GM08714 (cell line): Measurements from ENCODE around the gene ZNF565.

Experiments used
- H3K4me3 ChIP-seq: fragments of 200-500 bp; sonication (Bioruptor generic); 2 replicates; pipeline ENCODE4 v1.5.1; 2014; ENCODE audit warnings: mild to moderate bottlenecking, low read length, inconsistent platforms
- ZNF274 ChIP-seq: IDR thresholded peaks from 2 replicates; pipeline ENCODE4 v1.6.1; 2012; ENCODE audit warnings: mild to moderate bottlenecking, low read depth, low read length

ZNF565 gene

DNA sequence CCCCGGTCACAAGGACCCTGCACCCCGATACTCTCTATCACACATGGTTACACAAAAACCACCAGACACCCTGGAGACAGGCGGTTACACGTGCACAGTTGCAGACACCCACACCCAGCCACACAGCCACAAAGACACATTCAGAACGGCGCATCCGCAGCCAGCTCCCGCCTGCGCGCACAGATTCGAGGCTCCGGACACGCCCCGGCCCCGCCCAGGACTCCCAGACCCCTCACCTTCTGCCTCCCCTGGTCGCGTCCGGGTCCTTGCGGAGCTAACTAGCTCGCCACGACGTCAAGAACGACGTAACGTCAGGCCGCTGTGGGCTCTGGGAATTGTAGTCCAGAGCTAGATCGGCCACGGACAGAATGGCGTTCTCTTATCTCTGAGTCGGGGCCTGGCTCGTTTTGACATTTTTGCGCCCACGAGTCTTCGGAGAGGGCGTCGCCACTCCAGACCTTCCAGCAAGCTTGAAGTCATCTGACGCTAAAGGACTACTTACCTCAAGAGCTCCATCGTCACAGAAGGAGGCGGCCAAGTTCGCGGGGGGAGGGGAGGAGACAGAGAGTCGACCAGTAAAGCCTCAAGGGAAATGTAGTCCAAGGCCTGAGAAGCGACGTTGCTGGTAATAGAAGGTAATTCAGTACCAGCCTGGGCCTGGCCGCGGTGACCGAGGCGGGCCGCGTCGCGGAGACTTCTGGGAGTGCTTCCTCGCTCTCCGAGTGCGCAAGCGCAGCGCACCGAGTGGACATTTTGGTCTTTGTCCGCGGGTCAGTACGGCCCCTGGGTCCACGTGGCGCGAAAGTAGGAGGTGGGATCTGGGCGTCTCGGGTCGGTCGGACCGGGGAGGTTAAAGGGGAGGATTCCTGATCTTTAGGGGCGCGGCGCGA, at the start of gene ZNF565, which contains the start of gene ZNF146:
Gene ZNF565 (minus strand): TSS at position 280 of the 890 bp plus-strand sequence. CDS start 12,680 bp downstream, outside the sequence.
Gene ZNF146 (plus strand): TSS at position 721 of the 890 bp plus-strand sequence. CDS start 21,335 bp downstream, outside the sequence.
- peak within 1 kb of the TSS; percentile 98 for H3K4me3 ChIP-seq
- TF ChIP-seq ZNF274: no peak

DNA sequence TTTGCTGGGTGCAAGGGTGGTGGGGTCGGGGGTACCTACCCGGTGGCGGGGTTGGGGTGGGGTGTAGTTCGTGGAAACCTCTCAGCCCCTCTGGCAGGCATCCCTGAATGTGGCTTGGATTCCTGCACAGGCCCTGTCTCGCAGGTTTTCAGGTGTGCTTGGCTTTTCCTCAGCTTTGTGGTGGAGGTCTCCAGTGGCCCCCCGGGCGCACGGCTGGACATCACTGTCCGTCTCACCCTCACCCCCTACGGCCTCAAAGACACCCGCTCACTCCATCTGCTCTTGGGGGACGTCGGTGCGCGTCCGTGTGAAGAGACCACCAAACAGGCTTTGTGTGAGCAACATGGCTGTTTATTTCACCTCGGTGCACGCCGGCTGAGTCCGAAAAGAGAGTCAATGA, 44.7 kb upstream of the ZNF565 start:
- no peak for TF ChIP-seq ZNF274

DNA sequence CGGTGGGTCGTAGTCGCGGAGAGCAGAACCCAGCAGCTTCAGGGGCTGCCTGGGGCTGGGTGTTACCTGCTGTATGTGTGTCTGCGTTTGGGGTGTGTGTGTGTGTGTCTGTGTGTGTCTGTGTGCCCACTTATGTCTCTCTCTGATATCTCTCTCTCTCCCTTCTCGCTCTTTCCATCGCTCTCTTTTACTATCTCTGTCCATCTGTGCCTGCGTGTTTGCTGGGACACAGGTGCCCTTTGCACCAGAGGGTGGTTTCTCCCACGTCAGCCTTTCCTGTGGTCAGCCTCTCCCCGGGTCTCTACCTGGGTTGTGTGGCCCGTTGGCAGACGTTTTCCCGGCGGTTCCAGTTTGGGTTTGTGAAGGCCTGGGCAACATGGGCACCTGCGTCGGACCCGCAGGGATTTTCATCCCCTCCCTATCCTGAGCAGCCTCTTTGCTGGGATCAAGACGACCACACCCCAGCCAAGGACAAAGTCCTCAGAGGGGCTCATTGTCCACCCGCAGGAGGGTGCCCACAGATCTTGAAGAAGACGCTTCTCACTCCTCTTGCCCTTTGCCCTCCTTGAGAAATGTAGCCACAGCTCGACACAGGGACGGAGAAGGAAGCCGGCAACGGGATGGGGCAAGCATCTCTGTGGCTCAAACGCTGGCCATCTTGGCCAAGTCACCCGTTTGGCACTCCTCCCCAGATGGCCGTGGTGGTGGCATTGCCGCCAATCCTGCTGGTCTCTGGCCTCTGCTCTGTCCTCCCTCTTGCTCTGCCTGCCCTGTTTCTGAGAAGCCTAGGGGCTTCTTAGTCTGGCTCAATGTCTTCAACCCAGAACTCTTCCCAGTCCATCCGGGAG, 43.8 kb upstream of the ZNF565 start:
- H3K4me3 ChIP-seq: no peak overlapping the region
- no peak for TF ChIP-seq ZNF274

More for the DNA sequence above, 44.7 kb upstream of the ZNF565 start:
- no peak overlapping the region for H3K4me3 ChIP-seq

DNA sequence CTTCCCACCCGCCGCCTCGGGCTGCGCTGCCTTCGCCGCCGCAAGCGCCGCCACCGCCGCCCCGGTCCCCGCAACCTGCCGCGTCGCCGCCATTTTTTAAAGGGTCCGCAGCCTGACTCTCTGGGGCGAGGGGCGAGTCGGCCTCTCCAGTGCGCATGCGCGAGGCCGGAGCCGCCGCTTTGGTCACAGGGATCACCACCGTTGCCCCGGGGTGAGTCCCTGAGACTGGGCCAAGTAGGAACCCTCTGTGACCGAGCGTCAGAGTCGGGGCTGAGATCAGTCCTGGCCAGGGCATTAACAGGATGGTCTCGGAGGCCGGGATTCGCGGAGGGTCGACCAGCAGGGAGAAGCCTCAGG, 43.0 kb upstream of the ZNF565 start:
- TF ChIP-seq ZNF274: no peak
- no peak overlapping the region for H3K4me3 ChIP-seq

DNA sequence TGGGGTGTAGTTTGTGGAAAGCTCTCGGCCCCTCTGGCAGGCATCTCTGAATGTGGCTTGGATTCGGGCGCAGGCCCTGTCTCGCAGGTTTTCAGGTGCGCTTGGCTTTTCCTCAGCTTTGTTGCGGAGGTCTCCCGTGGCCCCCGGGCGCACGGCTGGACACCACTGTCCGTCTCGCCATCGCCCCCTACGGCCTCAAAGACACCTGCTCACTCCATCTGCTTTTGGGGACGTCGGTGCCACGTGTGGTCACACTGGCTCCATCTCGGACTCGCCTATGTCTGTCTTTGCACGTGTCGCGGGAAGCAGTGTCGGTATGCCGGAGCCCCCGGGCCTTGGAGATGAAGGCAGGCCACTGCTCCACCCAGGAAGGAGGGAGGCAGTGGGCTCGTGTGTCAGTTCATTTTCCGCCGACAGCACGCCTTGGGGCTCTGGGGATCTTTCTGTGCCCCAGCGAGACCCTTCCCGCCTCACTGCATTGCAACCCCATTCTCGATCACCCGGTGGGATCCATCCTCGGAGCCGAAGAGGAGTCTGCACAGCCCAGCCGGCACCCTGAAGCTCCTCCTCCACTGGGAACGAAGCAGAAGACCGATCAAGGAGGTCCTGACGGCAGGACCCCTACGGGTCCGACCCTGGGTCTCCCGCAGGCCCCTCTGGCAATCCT, 42.5 kb upstream of the ZNF565 start:
- no peak for TF ChIP-seq ZNF274
- H3K4me3 ChIP-seq: no peak overlapping the region

DNA sequence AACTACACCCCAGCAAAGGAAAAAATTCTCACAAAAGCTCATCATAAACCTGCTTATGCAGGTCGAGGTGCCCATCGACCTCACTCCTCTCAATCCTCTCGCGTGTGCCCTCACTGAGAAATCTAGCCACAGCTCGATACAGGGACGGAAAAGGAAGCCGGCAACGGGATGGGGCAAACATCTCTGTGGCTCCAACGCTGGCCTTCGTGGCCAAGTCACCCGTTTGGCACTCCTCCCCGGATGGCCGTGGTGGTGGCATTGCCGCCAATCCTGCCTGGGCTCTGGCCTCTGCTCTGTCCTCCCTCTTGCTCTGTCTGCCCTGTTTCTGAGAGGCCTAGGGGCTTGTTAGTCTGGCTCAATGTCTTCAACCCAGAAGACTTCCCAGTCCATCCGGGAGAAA, 41.6 kb upstream of the ZNF565 start:
- no peak for TF ChIP-seq ZNF274
- no peak overlapping the region for H3K4me3 ChIP-seq

DNA sequence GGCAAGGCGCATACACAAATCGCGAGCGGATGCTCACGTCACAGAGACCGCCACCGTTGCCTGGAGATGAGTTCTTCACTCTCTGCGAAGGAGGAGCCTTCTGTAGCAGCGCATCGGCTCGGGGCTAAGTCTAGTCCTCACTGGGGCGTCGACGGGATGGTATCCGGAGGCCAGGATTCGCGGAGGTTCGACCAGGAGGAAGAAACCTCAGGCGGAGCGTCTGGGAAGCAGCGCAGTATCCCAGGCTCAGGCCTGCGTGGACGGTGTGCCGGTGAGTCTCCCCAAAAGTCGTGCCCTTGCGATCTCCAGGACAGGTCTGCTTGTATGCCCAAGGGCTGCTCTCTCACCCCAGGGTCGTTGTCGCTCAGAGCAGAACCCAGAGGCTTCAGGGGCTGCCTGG, 40.9 kb upstream of the ZNF565 start:
- TF ChIP-seq ZNF274: no peak
- H3K4me3 ChIP-seq: no peak overlapping the region

DNA sequence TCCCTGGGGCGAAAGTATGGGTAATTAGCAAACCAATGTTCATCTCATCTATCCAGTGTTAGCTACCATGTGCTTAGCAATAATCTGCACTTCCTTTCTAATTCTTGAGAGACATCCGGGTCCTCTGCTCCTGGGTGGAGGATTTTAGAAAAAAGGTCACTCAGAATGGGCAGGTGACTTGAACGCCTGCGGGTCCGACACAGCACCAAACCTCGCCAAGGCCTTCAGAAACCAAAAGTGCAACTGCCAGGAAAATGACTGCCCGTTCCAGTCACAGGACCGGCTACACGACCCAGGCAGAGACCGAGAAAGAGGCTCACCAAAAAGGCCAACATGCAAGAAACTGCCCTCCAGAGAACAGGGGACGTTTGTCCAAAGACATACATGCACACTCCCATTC, 40.4 kb upstream of the ZNF565 start:
- no peak overlapping the region for H3K4me3 ChIP-seq
- TF ChIP-seq ZNF274: no peak

DNA sequence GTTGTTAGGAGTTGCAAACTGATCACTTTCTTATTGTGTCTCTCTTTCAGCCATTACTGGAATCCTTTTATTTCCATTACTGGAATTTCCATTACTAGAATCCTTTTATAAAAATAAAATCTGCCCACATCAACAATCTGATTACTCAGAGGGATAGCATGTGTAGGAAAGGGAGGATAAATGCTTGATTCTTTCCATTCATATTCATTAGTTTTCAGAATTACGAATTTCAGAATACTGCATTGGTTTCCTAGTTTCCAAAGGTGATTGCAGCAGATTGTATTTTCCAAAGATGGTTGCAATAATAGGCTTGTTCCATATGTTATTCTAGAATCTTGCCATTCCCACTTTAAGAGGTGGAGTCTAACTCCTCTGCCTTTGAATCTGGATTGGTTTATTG, 37.6 kb upstream of the ZNF565 start:
- H3K4me3 ChIP-seq: no peak overlapping the region
- no peak for TF ChIP-seq ZNF274

DNA sequence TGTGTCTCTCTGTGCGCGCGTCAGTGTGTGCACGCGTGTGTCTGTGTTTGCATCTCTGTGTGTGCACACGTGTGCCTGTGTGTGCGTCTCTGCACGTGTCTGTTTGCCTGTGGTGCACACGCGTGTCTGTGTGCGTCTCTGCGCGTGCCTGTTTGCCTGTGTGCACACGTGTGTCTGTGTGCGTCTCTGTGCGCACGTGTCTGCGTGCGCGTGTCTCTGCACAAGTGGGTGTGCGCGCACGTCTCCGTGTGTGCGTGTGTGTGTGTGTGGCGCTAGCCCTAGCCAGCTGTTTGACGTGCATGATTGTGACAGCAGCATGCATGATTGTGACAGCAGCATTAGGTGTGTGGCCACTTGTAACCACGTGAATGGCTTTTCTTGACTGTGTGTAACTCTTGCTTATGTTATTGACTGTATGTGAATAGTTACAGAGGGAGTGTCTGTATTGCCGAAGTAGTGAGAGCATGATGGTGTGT, 31.6 kb upstream of the ZNF565 start:
- no peak for TF ChIP-seq ZNF274
- no peak overlapping the region for H3K4me3 ChIP-seq

DNA sequence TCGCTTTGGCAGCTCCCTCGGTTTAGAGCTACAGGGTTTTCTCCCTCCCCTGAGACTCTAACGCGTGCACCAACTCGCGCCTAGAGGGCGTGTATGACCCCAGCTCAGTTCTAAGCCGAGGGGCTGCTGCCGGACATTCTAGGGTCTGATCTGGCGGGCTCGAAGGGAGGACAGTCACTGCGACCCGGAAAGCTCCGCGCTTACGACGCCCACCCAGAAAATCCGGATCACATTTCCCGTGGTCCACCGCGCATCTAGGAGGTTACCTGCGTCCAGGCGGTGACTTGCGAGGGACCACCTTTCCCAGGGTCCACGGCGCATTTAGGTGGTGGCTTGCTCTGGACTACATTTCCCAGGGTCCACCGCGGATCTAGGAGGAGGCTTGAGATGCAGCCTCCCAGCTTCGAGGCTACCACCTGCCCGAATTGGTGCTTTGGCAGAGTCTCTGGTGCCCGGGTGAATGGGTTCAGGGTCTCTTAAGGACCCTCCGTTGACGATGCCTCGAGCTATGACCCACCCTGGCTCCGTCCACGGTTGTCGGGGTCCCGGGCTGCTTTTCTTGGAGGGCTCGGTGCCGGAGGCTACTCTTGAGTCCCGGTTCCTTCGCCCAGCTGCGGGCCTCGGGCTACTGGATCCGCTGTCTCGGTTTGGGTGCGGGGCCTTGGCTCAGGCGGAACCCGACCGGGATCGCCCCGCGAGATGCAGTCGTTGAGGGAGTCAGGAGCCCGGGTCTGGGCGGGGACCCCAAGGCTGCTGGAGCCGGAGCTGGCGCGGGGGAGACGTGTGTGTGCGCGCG, 30.9 kb upstream of the ZNF565 start:
- TF ChIP-seq ZNF274: no peak
- no peak overlapping the region for H3K4me3 ChIP-seq

DNA sequence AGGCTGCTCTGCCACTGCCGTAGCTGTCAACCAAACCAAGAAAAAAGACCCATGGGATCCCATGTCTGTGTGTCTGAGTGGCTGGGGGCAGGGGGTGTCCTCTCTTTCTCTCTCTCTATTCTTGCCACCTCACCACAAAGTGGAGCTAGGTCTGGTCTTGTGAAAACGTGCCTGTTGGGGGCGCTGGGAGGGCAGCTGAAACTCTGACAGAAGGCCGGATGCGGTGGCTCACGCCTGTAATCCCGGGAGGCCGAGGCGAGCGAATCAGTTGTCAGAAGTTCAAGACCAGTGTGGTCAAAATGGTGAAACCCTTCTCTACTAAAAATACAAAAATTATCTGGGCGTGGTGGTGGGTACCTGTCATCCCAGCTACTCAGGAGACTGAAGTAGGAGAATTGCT, 29.6 kb upstream of the ZNF565 start:
- no peak for TF ChIP-seq ZNF274
- H3K4me3 ChIP-seq: no peak overlapping the region

DNA sequence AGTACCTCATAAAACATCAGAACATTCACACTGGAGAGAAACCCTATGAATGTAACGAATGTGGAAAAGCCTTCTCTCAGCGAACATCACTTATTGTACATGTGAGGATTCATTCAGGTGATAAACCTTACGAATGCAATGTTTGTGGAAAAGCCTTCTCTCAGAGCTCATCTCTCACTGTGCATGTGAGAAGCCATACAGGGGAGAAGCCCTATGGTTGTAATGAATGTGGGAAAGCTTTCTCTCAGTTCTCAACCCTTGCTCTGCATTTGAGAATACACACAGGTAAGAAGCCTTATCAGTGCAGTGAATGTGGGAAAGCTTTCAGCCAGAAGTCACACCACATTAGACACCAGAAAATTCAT, 22.5 kb upstream of the ZNF565 start:
- TF ChIP-seq ZNF274: peak; percentile 72

More for the DNA sequence above, 22.5 kb upstream of the ZNF565 start:
- no peak overlapping the region for H3K4me3 ChIP-seq
